Stimulated activated CD4-positive, alpha-beta T cell treated with anti-CD3 and anti-CD28 coated beads, Interleukin-1b, Interleukin-23, amount 100 ng/mL, for 48 hours (primary cell): ENCODE results near the gene C6orf62.
"Not testable (repeated sequence)": the region's sequence is repeated elsewhere in the genome, so short reads cannot be mapped to it uniquely, and the experiment has no call there.

Experiments
- DNase-seq: peaks from one replicate; pipeline ENCODE4 v3.0.0-alpha.2; 2020

C6orf62 gene

DNA sequence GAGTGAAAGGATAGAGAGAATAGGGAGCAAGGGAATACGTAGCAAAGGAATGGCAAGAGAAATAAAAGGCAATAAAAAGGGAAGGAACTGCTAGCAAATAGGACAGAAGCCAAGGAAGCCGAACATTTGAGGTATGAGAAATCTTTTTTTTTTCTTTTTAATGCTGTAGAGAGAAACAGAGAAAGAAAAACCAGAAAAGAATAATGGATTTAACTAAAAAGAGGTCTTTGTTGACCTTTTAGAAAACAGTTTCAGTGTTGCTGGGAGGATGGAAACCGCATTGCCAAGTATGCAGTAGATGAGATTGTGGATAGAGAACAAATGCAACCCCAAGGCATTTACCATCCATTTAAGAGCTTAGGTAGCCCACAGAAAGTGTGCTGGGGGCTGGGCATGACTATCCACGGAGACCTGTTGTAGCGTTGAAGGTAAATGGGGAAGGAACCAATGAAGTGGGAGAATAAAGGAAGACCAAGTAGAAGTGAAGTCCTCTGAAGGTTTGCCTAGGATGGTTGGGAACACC lies 23.3 kb upstream of the C6orf62 start:
- DNase-seq = no peak

- DNase-seq = no peak
These were observed 21.9 kb upstream of the C6orf62 start for GRCh38 chr6:24740861-24741260.

GRCh38 chr6:24738741-24739140 lies 19.8 kb upstream of the C6orf62 start:
- no peak for DNase-seq

DNA sequence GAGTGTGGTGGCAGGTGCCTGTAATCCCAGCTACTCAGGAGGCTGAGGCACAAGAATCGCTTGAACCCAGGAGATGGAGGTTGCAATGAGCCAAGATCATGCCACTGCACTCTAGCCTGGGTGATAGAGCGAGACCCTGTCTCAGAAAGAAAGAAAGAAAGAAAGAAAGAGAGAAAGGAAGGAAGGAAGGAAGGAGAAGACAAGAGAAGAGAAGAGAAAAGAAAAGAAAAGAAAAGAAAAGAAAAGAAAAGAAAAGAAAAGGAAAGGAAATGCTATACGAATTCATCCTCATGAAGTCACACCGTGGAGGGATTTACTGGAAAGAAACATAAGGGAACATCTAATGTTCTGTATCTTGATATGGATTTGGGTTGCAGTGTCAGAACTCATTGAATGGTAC lies 15.8 kb upstream of the C6orf62 start:
- DNase-seq = not testable (repeated sequence)

DNA sequence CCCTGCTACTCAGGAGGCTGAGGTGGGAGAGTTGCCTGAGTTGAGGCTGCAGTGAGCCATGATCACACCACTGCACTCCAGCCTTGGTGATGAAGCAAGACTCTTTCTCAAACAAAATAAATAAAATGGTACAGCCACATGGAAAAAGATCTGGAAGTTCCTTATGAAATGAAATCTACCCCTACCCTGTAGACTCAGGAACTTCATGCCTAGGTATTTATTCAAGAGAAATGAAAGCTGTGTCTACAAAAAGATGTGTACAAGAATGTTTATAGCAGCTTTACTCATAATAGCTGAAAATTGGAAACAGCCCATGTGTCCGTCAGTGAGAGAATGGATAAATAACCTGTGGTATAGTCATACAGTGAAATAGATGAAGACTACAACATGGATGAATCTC lies 15.2 kb upstream of the C6orf62 start:
- no peak for DNase-seq

- DNase-seq = not testable (repeated sequence)
These were observed 12.6 kb upstream of the C6orf62 start for GRCh38 chr6:24731456-24732134.

GRCh38 chr6:24730653-24731052 lies 11.7 kb upstream of the C6orf62 start:
- not testable (repeated sequence) for DNase-seq

- DNase-seq = no peak
These were observed 4.3 kb upstream of the C6orf62 start for GRCh38 chr6:24723270-24723669.

- DNase-seq = no peak
These were observed 2.7 kb upstream of the C6orf62 start for GRCh38 chr6:24721461-24722215.

DNA sequence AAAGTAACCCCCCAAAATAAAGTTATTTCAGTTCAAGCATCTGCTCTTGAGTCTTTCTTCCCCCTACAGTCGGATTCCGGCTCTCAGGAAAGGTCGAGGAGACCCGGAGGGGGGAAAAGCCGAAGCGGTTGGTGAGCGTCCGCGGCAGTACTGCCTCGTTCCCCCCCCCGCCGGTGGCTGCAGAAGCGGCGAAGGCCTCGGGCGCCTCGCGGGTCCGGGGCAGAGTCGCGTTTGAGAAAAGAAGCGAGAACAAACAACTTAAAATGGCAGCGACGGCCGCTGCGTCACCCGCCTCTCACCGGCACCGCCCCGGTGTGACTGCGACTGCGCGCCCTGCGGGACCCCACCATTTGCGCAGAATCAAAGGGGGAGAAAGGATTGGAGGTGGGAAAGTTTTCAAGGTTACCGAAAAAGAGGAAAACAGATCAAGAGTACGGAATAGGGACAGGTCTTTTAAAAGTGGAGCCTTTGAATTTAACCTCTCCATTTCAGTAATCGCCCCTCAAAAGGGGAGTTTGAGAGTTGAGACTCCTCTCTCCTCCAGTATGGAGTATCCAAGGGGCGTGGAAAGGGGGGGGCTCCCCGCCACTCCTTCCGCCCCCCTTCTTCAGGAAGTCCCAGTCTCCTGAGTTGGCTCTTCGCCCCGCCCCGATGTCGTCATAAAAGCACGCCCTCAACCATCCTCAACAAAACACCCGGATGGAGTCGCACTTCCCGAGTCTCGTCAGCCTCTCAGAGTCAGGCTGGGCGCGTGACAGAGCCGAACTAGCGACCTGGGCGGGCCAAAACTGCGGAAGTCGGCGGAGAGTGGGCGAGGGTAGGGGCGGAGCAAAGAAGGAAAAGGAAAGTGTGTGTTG lies 1.9 kb upstream of the C6orf62 start:
- peak; percentile 100 for DNase-seq

DNA sequence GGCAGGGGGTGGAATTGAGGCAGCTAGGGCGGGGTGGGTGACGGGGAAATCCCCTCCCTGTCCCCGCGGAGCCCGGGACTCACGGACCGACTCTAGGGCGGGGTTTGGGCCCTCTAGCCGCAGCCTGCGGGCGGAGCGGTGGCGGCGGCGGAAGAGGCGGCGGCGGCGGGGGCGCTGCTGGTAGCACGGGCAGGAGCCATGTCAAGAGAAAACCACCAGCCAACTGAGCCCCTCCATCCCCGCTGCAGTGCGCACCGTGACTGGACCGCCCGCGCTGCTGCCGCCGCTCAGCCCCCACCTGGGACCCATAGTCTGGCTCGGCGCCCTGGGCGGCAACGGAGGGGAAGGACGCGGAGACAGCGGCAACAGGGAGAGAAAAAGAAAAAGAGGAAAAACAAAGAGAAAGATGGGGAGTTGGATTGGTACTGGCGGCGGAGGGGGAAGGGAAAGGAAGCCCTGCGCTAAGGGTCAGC lies 1.2 kb upstream of the C6orf62 start:
- DNase-seq = peak; percentile 79

GRCh38 chr6:24718449-24719124 lies 367 bp downstream of the C6orf62 start:
- no peak for DNase-seq

- DNase-seq = not testable (repeated sequence)
These were observed 2.3 kb downstream of the C6orf62 start for GRCh38 chr6:24716602-24717148.

DNA sequence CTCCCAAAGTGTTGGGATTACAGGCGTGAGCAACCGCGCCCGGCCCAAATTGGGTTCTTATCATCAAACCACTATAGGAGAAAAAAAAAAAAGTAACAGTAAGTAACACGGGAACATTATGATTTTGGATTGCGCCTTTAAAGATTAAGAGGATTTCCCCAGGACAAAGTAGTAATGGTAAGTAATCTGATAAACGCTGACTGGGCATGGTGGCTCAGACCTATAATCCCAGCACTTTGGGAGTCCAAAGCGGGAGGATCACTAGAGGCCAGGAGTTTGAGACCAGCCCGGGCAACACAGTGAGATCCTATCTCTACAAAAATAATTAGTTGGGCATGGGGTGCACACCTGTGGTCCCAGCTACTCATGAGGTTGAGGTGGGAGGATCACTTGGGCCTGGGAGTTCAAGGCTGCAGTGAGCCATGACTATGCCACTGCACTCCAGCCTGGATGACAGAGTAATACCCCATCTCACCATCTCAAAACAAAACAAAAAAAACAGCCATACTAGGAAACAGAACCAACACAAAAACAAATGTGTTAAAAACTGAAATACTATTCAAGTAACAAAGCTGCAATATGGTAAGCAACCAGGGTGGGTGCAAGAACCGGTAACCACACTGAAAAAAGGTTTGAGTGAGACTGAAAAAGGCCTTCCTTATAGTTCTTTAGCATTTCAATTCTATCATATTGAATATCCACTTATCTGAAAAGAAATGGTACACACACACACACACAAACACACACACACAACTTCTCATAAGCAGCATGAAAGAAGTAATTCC lies 8.2 kb downstream of the C6orf62 start:
- no peak for DNase-seq

GRCh38 chr6:24709014-24709711 lies 9.8 kb downstream of the C6orf62 start:
- DNase-seq = no peak

- DNase-seq = no peak
These were observed 10.3 kb downstream of the C6orf62 start for GRCh38 chr6:24708612-24709011.

GRCh38 chr6:24704468-24704867 lies 14.5 kb downstream of the C6orf62 start:
- DNase-seq = no peak

- no peak for DNase-seq
These were observed 16.2 kb downstream of the C6orf62 start for GRCh38 chr6:24702720-24703282.

GRCh38 chr6:24699521-24700359 lies 19.2 kb downstream of the C6orf62 start:
- no peak for DNase-seq
